Ureter (tissue), 1 donor: ENCODE results near the gene DLG5. TPM values are rescaled to one million over a fixed set of nuclear protein-coding genes. Genes with fewer than 3 reads are reported as not detected.

ENCODE experiments used
- DNase-seq: peaks from one replicate; pipeline ENCODE4 v3.0.0-alpha.2; 2020; ENCODE audit warnings: low spot score
- total RNA-seq: library from RNA; stranded (reverse); gene quantifications from one replicate; pipeline ENCODE4 v1.2.4, GENCODE V29; 2023
- donor health status: DM: yes; HTN: yes; CAD: no.

DLG5 gene
- total RNA-seq, 1 donor from 2014 or later, result 75.7 TPM

GRCh38 chr10:77944519-77944918, 18.0 kb upstream of the DLG5 start:
- no peak for DNase-seq

- no peak for DNase-seq
Observed at GRCh38 chr10:77943121-77943901, 16.8 kb upstream of the DLG5 start.

- DNase-seq, result no peak
Observed at GRCh38 chr10:77941790-77942189, 15.2 kb upstream of the DLG5 start.

GRCh38 chr10:77940627-77941026, 14.1 kb upstream of the DLG5 start:
- no peak for DNase-seq

- DNase-seq, result no peak
Observed at GRCh38 chr10:77940225-77940624, 13.7 kb upstream of the DLG5 start.

- peak; percentile 59 for DNase-seq
Observed at GRCh38 chr10:77939561-77940001, 13.0 kb upstream of the DLG5 start.

GRCh38 chr10:77936697-77937567, 10.4 kb upstream of the DLG5 start:
- no peak for DNase-seq

GRCh38 chr10:77932016-77932715, 5.6 kb upstream of the DLG5 start:
- DNase-seq, result no peak

GRCh38 chr10:77927402-77928246, 1.1 kb upstream of the DLG5 start:
- DNase-seq, result no peak

GRCh38 chr10:77925795-77926565, 575 bp downstream of the DLG5 start:
- peak; percentile 56 for DNase-seq

- peak; percentile 59 for DNase-seq
Observed at GRCh38 chr10:77925410-77925794, 1.2 kb downstream of the DLG5 start.

GRCh38 chr10:77922566-77923179, 3.9 kb downstream of the DLG5 start:
- DNase-seq, result no peak

GRCh38 chr10:77922055-77922454, 4.5 kb downstream of the DLG5 start:
- no peak for DNase-seq

- DNase-seq, result no peak
Observed at GRCh38 chr10:77921395-77921794, 5.2 kb downstream of the DLG5 start.

- no peak for DNase-seq
Observed at GRCh38 chr10:77920495-77920894, 6.1 kb downstream of the DLG5 start.

GRCh38 chr10:77919713-77920108, 6.8 kb downstream of the DLG5 start:
- DNase-seq, result no peak

- DNase-seq, result no peak
Observed at GRCh38 chr10:77915319-77916105, 11.0 kb downstream of the DLG5 start.

- no peak for DNase-seq
Observed at GRCh38 chr10:77913090-77913489, 13.5 kb downstream of the DLG5 start.

GRCh38 chr10:77912576-77912975, 14.0 kb downstream of the DLG5 start:
- no peak for DNase-seq
